Endothelial cell of umbilical vein (primary cell): Measurements from ENCODE around the gene BLID. TPM values are rescaled to one million over a fixed set of nuclear protein-coding genes. Genes with fewer than 3 reads are reported as not detected.

Experiments used
- BruUV-seq: library from RNA; stranded (reverse); fragments of 400-500 nt; replicated peaks from 2 replicates; lab custom pipeline; 2021; lab: Mats Ljungman, UMichigan
- CTCF ChIA-PET: fragments of 300-600, 350-600 bp; sonication (Branson Sonifier 250); formaldehyde crosslinking; loops from one replicate; lab custom pipeline; 2021; ENCODE audit warnings: antibody characterized with exemption, inconsistent platforms; lab: Charles Lee
- POLR2A ChIA-PET: fragments of 300-600, 350-600 bp; sonication (Branson Sonifier 250); formaldehyde crosslinking; loops from one replicate; lab custom pipeline; 2021; ENCODE audit warnings: antibody characterized with exemption, inconsistent platforms; lab: Charles Lee
- DNase-seq: peaks from one replicate; pipeline ENCODE4 v3.0.0-alpha.2; 2011; ENCODE audit warnings: low read depth, low spot score
- FAIRE-seq: peaks from 2 replicates; lab custom pipeline; 2011; peaks lifted over from hg19 to GRCh38; lab: Jason Lieb, UNC
- H2AFZ ChIP-seq: 2 replicates; pipeline ENCODE4 v1.6.0; 2012; ENCODE audit warnings: low read depth, low read length, control low read depth, inconsistent platforms
- H3K27ac ChIP-seq: 2 replicates; pipeline ENCODE4 v1.5.1; 2011; ENCODE audit warnings: low read depth, mild to moderate bottlenecking, control low read depth, low read length, moderate library complexity; ENCODE audit not compliant: insufficient read depth
- H3K27me3 ChIP-seq, 2 experiments: 2 replicates each; pipeline versions ENCODE4 v1.6.0 to v1.6.1; 2011; ENCODE audit warnings: low read length in 2 of 2, mixed read lengths in 1 of 2; ENCODE audit not compliant: control insufficient read depth in 2 of 2, insufficient read depth in 2 of 2
- H3K36me3 ChIP-seq, 2 experiments: 2 replicates in 1 of 2; 3 replicates in 1 of 2; pipeline ENCODE4 v1.5.1; 2011; ENCODE audit warnings: low read length in 2 of 2, mild to moderate bottlenecking in 1 of 2, moderate library complexity in 1 of 2; ENCODE audit not compliant: control insufficient read depth in 2 of 2, insufficient read depth in 2 of 2; ENCODE audit errors: extremely low read depth in 1 of 2
- H3K4me1 ChIP-seq: 3 replicates; pipeline ENCODE4 v1.5.1; 2011; ENCODE audit warnings: mild to moderate bottlenecking, low read length; ENCODE audit not compliant: control insufficient read depth, insufficient read depth; ENCODE audit errors: extremely low read depth
- H3K4me2 ChIP-seq: 2 replicates; pipeline ENCODE4 v1.6.1; 2011; ENCODE audit warnings: low read length, control low read depth, mixed read lengths; ENCODE audit not compliant: insufficient read depth
- H3K4me3 ChIP-seq, 3 experiments: fragments of 200-600 bp in 1 of 3; sonication (generic), shearing (Covaris generic) in 1 of 3; replicated peaks in 1 of 3; 2 replicates each; pipeline ENCODE4 v1.5.1; 2011 to 2016; ENCODE audit warnings: control low read depth in 3 of 3, low read length in 3 of 3, mild to moderate bottlenecking in 2 of 3, inconsistent platforms in 1 of 3, low read depth in 1 of 3, moderate library complexity in 1 of 3; ENCODE audit not compliant: insufficient read depth in 1 of 3
- H3K79me2 ChIP-seq: 2 replicates; pipeline ENCODE4 v1.6.0; 2012; ENCODE audit warnings: low read length, inconsistent platforms; ENCODE audit not compliant: control insufficient read depth, insufficient read depth
- H3K9ac ChIP-seq: replicated peaks from 2 replicates; pipeline ENCODE3; 2011; ENCODE audit warnings: low read length, control low read depth; ENCODE audit not compliant: insufficient read depth; ENCODE audit errors: extremely low read depth
- H3K9me1 ChIP-seq: replicated peaks from 3 replicates; pipeline ENCODE4 v1.6.0; 2011; ENCODE audit warnings: mild to moderate bottlenecking, low read length; ENCODE audit not compliant: control insufficient read depth, insufficient read depth; ENCODE audit errors: extremely low read depth
- H3K9me3 ChIP-seq: replicated peaks from 2 replicates; pipeline ENCODE4 v1.5.1; 2012; ENCODE audit warnings: low read length, inconsistent platforms; ENCODE audit not compliant: control insufficient read depth, insufficient read depth
- H4K20me1 ChIP-seq: replicated peaks from 2 replicates; pipeline ENCODE3; 2011; ENCODE audit warnings: mild to moderate bottlenecking, low read length; ENCODE audit not compliant: control insufficient read depth, insufficient read depth; ENCODE audit errors: extremely low read depth
- EZH2 ChIP-seq: IDR thresholded peaks from 2 replicates; pipeline ENCODE4 v1.6.1; 2012; ENCODE audit warnings: borderline replicate concordance, low read depth, mild to moderate bottlenecking, moderate library complexity, low read length, inconsistent platforms; ENCODE audit not compliant: severe bottlenecking
- FOS ChIP-seq: IDR thresholded peaks from 2 replicates; pipeline ENCODE4 v1.6.1; 2011; ENCODE audit warnings: mild to moderate bottlenecking, low read length, moderate library complexity, borderline replicate concordance; ENCODE audit not compliant: insufficient read depth
- GATA2 ChIP-seq: IDR thresholded peaks from 2 replicates; pipeline ENCODE4 v1.7.0; 2011; ENCODE audit warnings: low read depth, mild to moderate bottlenecking, moderate library complexity, mixed read lengths, low read length; ENCODE audit not compliant: insufficient read length, insufficient read depth
- JUN ChIP-seq: IDR thresholded peaks from 2 replicates; pipeline ENCODE4 v1.6.1; 2011; ENCODE audit warnings: borderline replicate concordance, low read depth; ENCODE audit not compliant: insufficient read length, insufficient read depth
- MYC ChIP-seq: IDR thresholded peaks from one replicate; pipeline ENCODE4 v1.6.1; 2011; ENCODE audit warnings: mild to moderate bottlenecking, low read depth, low read length
- POLR2A ChIP-seq: IDR thresholded peaks from 2 replicates; pipeline ENCODE4 v1.6.1; 2012; ENCODE audit warnings: low read depth, mild to moderate bottlenecking, control low read depth, low read length
- POLR2AphosphoS5 ChIP-seq: IDR thresholded peaks from 2 replicates; pipeline ENCODE4 v1.6.1; 2012; ENCODE audit warnings: low read depth, mild to moderate bottlenecking, control low read depth, low read length, moderate library complexity; ENCODE audit not compliant: insufficient read depth
- dilution Hi-C: fragments of 300-500 bp; cut with MboI; formaldehyde crosslinking; loops from one replicate; pipeline ENCODE4 v1.15.0; 2019; ENCODE audit warnings: low sequenced_read_pairs; ENCODE audit not compliant: extremely low pct_ligation_motif_present
- intact Hi-C: fragments of 100-400 bp; cut with micrococcal nuclease; formaldehyde crosslinking; loops from one replicate; pipeline ENCODE4 v1.10.0; 2022
- polyA plus RNA-seq, 4 experiments: library from polyadenylated mRNA; depleted of rRNA in 3 of 4; stranded (reverse) in 3 of 4; unstranded in 1 of 4; fragments of >200 nt; gene quantifications; 2 replicates each; pipeline versions ENCODE4 v1.2.1 to v1.2.3, GENCODE V29; 2011 to 2012; ENCODE audit warnings: missing spikeins in 1 of 4
- total RNA-seq: library from RNA; stranded (reverse); gene quantifications from 2 replicates; pipeline ENCODE4 v1.2.3, GENCODE V29; 2021
- TF ChIP-seq, protein P1 (sequence below): IDR thresholded peaks from 2 replicates; pipeline ENCODE4 v1.6.1; 2011; ENCODE audit not compliant: insufficient read depth, insufficient read length
- TF ChIP-seq, protein P2 (sequence below), 2 donors: IDR thresholded peaks; 1 replicate in 1 of 2; 2 replicates in 1 of 2; pipeline ENCODE4 v1.5.1; 2011; ENCODE audit warnings: low read length in 2 of 2, mild to moderate bottlenecking in 2 of 2, moderate library complexity in 2 of 2, control low read depth in 1 of 2, inconsistent platforms in 1 of 2, low read depth in 1 of 2; ENCODE audit not compliant: insufficient read depth in 1 of 2; ENCODE audit errors: extremely low read depth in 1 of 2

The BLID gene
- total and polyA plus RNA-seq, 2 donors (not counting 3 experiments of a cell fraction or from before 2014, with no cell fraction given) = 0.12 to 3.5 TPM

DNA sequence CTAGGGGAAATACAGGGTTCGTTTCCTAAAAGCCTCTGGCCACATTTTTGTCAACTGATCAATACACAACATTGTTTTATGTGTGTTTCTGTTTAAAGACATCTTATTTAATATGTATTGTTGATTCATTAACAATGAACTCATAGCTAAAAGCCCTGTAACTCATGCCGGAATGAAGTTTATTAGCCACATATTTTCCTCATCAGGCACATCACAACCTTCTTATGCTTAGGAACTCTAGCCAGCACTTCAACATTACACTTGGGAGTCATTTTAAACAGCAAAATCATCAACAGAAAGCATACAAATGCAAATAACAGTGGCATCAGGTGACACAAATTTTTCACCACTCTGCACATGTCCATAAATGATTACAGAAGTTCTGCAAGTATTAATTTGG, 15.1 kb upstream of the BLID start:
- no peak overlapping the region for H3K9ac ChIP-seq
- intact Hi-C loops = no loop called here
- no peaks in the 10 kb centered on the region for H3K9me1 ChIP-seq
- CTCF ChIA-PET = no interaction called here
- DNase-seq (no peak), FAIRE-seq (no peak)
- peaks cover 3% of the 10 kb centered on the region for H4K20me1 ChIP-seq
- dilution Hi-C loops = no loop called here
- TF ChIP-seq, protein P1, sequence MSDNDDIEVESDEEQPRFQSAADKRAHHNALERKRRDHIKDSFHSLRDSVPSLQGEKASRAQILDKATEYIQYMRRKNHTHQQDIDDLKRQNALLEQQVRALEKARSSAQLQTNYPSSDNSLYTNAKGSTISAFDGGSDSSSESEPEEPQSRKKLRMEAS = no peak
- TF ChIP-seq POLR2AphosphoS5 = no peak
- TF ChIP-seq EZH2 = no peak
- TF ChIP-seq POLR2A = no peak
- TF ChIP-seq, protein P2, sequence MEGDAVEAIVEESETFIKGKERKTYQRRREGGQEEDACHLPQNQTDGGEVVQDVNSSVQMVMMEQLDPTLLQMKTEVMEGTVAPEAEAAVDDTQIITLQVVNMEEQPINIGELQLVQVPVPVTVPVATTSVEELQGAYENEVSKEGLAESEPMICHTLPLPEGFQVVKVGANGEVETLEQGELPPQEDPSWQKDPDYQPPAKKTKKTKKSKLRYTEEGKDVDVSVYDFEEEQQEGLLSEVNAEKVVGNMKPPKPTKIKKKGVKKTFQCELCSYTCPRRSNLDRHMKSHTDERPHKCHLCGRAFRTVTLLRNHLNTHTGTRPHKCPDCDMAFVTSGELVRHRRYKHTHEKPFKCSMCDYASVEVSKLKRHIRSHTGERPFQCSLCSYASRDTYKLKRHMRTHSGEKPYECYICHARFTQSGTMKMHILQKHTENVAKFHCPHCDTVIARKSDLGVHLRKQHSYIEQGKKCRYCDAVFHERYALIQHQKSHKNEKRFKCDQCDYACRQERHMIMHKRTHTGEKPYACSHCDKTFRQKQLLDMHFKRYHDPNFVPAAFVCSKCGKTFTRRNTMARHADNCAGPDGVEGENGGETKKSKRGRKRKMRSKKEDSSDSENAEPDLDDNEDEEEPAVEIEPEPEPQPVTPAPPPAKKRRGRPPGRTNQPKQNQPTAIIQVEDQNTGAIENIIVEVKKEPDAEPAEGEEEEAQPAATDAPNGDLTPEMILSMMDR (IDR thresholded peaks at IDR 0.05; ENCODE audit: extremely low read depth in 1 of 2, insufficient read depth in 1 of 2, low read depth in 1 of 2, low read length in 2 of 2) = no peak
- TF ChIP-seq GATA2 = no peak
- TF ChIP-seq FOS = no peak
- TF ChIP-seq JUN = no peak
- TF ChIP-seq MYC = no peak
- no peaks in the 10 kb centered on the region for H3K9me3 ChIP-seq
- H3K4me3 ChIP-seq = no peak overlapping the region
- no peak overlapping the region for H3K27ac ChIP-seq
- POLR2A ChIA-PET = no interaction called here
- peaks cover 97% of the 10 kb centered on the region for H3K79me2 ChIP-seq
- no peaks in the 10 kb centered on the region for H3K27me3 ChIP-seq
- H2AFZ ChIP-seq = no peak overlapping the region
- peaks cover 0 to 4% of the 10 kb centered on the region in 2 experiments for H3K36me3 ChIP-seq
- peaks cover 5% of the 10 kb centered on the region for H3K4me1 ChIP-seq
- BruUV-seq = no TSS peak
- H3K4me2 ChIP-seq = no peak overlapping the region
